GM21528 (cell line): ENCODE results near the gene CHCHD5.

Experiments used
- ATAC-seq: cut with Tn5 transposase; IDR thresholded peaks from one replicate; pipeline ENCODE4 v1.9.1; 2021; ENCODE audit warnings: mild to moderate bottlenecking, moderate library complexity; ENCODE audit not compliant: unreplicated experiment, low FRiP score

Gene CHCHD5

DNA sequence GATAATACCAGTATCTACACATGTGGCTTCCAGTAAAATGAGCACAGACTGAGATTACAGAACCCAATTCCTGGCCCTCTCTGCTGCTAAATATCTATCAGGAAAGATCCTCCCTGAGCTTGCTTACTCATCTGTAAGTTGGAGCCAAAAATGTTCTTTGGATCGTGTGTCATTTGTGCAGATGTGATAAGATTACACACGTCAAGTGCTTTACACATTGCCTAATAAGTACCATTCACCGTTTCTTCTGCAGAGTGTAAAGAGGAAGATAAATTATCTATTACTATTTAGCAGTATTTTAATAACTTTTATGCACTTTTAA lies 38.1 kb downstream of the CHCHD5 start:
- ATAC-seq = no peak

DNA sequence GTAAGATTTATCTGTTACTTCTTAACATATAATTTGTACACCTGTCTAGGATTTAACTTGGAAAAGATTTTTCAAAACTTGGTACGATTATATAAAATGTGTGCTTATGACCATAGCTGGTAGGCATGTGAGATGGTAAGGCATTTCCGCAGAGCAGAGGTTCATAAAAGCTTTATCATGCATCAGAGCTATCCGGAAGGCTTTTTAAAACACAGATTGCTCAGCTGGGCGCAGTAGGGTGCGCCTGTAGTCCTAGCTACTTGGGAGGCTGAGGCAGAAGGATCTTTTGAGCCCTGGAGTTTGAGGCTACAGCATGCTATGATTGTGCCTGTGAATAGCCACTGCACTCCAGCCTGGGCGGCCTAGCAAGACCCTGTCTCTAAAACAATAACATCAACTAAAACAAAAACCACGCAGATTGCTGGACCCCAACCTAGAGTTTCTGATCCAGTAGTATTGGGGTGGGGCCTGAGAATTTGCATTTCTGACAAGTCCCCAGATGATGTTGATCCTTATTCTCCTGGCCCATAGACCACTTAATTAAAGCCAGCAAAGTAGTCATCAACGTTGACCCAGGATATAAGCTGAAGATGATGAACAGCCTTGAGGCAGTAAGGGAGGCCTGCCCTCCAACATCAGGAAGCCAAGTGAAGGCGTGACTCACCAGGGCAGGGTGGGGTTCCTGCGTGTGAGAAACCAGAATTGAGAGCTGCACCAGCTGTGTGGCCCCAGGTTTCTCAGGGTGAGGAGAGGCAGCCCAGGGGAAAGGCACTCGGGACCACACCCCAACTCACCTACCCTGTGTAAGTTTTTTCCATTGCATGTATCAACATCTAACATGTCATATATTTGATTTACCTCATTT lies 39.7 kb downstream of the CHCHD5 start:
- peak; percentile 64 for ATAC-seq

DNA sequence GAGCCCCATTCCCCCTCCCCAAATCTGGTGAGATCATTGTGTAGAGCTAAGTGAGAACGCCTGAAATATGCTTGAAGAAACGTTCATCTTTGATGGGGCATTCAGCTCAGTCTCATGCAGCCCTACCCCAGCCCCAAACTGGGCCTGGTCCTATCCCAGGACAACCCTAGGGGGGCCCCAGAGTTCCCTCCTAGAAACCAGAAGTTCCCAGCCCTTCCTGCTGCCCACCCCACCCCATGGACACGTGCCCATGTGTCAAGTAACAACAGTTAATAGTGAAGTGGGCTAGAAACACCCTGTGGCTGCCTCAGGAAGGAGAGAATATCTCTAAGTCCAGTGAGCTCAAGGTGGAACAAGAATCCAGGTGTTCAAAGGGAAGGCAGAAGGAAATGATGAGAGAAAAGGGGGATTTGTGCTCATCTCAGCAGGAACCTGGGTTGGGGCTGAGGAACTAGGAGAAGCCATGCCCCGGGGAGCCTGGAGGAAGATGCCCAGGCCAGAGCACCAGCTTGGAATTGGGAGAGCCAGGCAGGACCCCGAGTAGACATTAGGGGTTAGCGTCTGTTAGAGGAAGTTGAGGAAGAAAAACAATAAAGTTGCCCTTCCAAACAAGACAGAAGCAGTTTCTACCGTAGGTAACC lies 41.2 kb downstream of the CHCHD5 start:
- no peak for ATAC-seq

DNA sequence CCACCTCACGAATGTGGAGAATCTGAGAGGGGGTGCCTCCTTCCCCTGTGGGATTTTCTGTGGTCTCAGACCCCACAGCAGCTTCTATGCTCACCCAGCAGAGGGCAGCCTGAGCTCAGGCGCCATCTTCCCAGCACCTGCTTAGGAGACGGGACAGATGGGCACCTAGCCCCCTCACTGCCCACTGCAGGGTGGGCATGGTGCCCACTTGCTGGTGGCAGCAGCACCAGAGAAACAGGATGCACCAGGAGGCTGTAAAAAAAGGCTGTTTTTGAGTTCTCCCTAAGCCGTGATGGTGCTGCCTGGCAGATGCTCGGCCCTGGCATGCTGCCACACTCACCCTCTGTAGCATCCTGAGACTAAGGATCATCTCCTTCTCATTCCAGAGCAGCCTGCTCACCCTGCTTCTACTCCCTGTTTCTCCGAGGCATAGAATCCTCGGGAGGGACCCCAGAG lies 42.2 kb downstream of the CHCHD5 start:
- no peak for ATAC-seq

DNA sequence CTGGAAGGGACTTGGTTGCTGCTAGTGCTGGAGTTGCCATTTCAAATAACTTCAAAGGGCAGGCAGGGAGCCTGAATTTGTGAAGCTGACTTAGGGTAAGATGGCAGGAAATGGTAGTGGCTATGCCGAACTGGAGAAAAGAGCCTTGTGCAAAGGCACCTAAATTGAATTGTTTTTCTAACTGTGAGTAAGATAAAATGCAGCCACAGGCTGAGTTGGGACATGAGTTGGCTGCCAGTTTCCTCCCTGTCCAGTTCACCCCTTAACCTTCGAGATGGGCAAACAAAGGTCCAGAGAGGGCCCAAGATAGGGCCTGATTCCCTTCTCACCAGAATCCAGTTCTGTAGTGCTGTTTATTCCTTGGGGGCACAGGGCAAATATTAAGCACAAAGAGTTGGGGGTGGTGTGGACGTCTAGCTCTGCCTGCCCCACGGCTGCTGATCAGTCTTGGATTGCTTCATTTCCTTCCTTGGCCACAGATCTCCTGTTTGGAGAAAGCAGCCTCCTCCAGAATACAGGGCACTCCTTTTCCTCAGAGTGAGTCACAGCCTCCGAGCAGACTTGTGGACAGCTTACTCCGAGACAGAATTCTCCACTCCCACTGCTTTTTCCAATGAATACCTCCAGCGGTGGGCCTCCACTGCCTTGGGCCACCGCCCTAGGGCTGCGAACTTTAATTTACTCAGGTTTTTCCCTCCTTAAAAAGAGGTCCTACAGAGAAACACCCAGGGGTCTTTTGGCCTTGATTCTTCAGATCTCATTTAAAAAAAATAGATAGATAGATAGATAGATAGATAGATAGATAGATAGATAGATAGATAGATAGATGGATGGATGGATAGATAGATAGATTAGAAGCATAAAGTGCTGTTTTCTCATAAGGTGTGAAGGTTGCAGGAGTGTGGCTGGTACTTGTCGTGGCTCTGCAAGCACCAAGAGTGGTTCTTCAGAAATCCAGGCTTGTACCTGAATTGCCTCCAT lies 42.9 kb downstream of the CHCHD5 start:
- no peak for ATAC-seq

DNA sequence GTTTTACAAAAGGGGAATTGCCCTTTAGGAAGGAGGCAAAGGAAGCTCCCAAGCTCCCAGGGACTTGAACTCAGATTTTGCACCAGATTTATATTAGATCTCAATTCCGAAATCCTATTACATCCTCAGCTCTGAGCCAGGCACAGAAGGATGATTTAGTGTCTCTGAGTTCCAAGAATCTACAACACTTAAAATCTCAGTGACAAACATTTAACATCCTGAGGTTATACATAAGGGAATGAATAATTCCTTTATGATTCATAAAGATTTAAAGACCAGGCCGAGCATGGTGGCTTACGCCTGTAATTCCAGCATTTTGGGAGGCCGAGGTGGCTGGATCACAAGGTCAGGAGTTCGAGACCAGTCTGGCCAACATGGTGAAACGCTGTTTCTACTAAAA lies 44.8 kb downstream of the CHCHD5 start:
- ATAC-seq = no peak

DNA sequence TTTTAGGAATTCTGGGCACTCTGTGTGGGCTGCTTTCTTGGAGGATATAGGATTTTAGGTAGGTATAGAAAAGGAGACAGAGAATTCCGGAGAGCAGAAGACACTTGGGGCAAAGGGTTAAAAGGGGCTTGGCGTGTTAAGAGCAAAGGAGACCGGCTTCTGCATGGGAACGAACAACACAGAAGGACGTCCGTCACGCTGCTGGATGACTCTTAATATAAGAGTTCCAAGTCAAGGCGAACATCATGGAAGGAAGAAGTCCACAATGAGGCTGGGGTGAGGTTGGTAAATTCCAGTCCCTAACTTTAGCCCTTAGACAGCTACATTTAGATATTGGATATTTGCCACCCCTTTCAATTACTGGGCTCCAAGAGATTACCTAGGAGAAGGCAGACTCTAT lies 45.4 kb downstream of the CHCHD5 start:
- no peak for ATAC-seq

DNA sequence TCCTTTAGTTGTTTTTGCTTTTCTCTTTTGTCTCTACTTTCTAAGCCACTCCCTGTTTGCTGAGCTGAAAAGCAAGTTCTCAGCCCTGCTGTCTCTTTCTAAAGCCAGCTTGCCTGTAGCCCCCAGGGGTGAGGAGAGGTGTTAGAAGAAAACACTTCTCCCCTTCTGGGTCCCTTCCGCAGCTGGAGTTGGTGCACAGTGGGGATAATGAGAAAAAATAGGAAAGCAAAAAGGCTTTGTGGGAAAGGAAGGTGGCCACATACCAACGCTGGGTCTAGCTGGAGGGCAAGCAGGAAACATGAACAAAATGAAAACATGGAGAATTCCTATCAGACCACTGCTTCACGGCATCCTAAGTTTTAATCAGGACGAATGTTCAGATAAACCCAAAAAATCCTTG lies 45.9 kb downstream of the CHCHD5 start:
- no peak for ATAC-seq

DNA sequence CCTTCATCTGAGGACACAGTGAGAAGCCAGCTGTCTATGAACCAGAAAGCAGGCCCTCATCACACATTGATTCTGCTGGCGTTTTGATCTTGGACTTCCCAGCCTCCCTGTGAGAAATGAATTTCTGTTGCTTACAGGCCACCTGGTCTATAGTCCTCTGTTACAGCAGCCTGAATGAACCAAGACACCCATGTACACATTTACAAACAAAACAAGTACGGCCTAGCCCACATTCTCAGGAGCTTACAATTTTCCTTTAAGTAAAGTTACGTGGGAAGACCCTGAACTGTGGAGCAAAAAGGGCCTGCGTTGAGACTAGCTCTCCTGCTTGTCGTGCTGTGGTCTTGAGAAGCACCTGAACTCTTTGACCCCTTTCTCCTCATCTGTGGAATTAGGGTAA lies 49.3 kb downstream of the CHCHD5 start:
- ATAC-seq = no peak

DNA sequence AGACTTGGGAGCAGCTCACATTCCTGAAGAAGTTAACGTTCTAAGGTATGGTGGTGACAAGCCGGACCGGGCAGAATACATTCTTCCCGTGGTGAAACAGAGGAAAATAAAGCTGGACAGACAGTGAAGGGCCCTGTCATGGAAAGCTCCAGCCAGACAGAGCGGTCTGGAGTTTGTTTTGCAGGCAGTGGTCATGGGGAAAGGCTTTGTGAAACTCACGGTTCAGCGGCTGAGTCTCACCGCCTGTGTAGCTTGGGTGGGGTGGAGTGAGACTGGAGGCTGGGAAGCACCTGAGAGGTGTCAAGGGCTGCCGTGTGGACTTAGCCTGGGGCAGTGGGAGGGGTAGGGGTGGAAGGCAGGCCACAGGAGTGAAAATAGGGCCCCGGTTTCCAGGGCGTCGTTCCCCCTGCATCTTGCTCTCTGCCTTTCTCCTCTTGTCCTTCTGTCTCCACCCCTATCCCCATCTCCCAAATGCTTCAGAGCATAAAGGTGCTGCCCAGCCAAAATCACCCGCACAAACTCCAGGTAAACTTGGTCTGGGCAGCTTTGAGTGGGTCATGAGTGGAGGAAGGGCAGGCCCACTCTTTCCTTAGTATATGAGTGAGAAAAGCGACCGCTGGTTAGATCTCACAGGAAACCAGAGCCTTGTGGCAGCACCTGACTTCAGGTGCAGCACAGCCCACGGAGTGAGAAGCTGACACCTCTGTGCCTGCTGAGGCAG lies 49.9 kb downstream of the CHCHD5 start:
- no peak for ATAC-seq

DNA sequence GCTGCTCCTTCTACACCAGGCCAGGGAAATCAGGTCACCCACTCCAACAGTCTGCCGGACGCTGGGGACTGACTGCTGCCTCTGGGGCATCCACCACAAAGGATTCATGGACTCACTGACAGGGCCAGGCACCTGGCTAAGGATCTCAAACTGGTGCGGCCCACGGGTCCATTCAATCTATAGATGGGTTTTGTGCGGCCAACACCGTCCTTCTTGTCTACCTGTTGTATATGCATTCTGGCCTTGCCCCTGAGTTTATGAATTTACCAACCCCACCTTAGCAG lies 50.4 kb downstream of the CHCHD5 start:
- ATAC-seq = no peak

DNA sequence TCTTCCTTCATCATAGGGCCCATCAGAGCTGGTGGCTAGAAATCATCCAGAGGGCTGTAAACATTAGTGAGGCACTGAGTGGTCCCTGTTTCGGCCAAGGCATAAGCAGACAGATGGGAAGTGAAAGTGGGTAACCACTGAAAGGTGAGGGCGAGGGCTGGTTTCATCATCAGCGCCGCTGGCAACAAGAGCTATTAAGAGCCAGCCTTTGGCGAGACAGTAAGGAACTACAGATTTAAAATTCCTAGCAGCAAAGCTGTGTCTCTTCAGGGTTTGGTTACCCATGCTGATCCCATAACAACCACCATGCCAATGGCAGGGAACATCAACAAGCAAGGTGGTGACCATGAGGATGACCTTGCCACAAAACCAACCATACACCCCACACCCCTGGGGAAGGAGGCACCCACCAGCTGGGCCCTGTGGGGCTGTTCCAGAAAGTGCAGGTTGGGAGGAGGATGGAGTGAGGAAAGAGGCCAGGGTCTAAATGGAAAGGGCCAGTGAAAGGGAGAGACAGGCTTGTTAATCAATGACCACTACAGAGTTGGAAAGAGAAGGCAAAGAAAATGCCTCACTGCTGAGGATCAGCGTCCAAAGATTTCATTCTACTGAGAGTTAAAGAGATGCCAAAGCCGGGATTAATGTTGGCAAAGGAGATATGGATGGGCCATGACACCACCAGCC lies 52.3 kb downstream of the CHCHD5 start:
- ATAC-seq = peak; percentile 80

DNA sequence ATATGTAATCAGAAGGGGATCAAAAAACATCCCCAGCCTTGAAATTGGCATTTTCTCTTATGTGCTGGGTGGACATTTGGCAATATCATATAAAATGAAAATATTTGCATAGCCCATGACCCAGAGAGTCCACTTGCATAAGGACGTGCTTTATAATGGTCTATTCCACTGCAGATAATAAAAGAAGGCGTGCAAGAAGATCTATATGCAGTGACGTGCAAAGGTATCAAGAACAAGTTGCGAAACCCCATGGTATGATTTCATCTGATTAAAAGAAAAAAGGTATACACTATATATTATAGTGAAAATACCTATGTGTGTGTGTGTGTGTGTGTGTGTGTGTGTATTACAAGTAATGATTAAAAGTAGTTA lies 52.9 kb downstream of the CHCHD5 start:
- no peak for ATAC-seq
